GM10266 (cell line): ENCODE data around the gene SARS1.

Experiments used
- DNase-seq: peaks from one replicate; pipeline ENCODE4 v3.0.0; 2012; ENCODE audit errors: extremely low spot score
- TF ChIP-seq, protein P1 (sequence below): IDR thresholded peaks from 2 replicates; pipeline ENCODE4 v1.5.1; 2012; ENCODE audit warnings: mild to moderate bottlenecking, low read depth; ENCODE audit not compliant: control insufficient read depth, insufficient read depth; ENCODE audit errors: missing control alignments

The SARS1 gene

DNA sequence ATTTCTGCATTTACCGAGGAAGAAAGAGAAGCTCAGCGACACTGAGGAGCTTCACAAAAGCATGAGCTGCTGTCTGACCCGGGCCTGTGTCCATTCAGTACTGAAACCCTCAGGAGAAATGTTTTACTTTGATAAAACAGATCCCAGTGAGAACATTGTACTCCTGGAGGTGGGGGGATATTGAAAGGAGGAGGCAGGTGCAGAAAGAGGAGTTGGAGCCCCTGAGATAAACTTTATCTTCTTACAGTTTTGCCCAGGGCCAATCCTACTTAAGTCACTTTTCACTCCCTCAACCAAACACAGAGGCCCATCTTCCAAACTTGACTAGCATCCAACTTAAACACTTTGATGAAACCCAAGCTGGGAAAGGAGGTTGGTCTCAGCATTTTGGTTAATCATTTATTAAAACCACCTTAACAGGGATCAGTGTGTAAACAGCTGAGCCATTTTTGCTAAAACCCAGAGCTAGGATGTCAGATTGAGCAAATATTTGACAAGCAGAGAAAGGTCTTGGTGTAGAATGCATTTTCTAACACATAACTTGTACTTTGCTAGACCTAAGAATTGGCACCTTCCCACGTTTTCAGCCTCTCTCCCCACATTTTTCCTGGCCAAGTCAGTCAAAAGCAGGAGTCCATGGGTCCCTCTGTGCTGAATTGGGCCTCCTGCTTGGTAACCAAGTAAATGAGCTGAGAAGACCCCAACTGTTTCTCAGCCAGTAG lies 32.5 kb upstream of the SARS1 start:
- DNase-seq = no peak
- TF ChIP-seq, protein P1, sequence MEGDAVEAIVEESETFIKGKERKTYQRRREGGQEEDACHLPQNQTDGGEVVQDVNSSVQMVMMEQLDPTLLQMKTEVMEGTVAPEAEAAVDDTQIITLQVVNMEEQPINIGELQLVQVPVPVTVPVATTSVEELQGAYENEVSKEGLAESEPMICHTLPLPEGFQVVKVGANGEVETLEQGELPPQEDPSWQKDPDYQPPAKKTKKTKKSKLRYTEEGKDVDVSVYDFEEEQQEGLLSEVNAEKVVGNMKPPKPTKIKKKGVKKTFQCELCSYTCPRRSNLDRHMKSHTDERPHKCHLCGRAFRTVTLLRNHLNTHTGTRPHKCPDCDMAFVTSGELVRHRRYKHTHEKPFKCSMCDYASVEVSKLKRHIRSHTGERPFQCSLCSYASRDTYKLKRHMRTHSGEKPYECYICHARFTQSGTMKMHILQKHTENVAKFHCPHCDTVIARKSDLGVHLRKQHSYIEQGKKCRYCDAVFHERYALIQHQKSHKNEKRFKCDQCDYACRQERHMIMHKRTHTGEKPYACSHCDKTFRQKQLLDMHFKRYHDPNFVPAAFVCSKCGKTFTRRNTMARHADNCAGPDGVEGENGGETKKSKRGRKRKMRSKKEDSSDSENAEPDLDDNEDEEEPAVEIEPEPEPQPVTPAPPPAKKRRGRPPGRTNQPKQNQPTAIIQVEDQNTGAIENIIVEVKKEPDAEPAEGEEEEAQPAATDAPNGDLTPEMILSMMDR = no peak

DNA sequence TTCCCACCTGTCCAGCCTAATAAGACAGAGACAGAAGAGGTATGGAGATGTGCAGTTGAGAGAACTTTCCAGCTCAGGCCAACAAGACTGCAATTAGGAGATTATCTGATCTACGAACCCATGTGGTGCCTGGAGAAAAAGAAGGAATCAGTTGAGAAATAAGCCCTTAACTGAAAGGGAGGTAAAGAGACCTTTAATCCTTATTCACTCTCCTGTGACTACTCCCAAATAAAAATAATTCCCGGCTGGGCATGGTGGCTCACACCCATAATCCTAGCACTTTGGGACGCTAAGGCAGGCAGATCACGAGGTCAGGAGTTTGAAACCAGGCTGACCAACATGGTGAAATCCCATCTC lies 31.9 kb upstream of the SARS1 start:
- DNase-seq = no peak
- TF ChIP-seq, protein P1 = no peak

DNA sequence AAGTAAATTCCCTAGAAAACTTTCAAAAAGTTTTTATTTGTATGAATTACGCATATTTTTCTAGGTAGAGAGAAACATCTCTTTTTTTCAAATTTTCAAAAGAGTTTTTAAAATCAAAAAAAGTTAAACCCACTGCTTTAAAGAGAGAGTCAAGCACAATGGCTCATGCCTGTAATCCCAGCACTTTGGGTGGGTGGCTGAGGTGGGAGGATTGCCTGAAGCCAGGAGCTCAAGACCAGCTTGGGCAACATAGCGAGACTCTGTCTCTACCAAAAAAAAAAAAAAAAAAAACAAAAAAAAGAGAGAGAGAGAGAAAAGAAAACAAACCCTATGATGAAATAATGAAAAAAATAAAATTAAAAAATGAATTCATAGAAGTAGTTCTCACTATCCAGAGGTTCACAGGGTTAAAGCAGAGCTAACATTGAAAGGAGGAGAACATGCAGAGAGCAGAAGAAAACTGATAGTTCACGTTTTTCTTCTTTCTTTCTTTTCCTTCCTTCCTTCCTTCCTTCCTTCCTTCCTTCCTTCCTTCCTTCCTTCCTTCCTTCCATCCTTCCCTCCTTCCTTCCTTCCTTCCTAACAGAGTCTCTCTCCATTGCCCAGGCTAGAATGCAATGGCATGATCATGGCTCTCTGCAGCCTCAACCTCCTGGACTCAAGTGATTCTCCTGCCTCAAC lies 30.5 kb upstream of the SARS1 start:
- TF ChIP-seq, protein P1 = no peak
- DNase-seq = no peak

DNA sequence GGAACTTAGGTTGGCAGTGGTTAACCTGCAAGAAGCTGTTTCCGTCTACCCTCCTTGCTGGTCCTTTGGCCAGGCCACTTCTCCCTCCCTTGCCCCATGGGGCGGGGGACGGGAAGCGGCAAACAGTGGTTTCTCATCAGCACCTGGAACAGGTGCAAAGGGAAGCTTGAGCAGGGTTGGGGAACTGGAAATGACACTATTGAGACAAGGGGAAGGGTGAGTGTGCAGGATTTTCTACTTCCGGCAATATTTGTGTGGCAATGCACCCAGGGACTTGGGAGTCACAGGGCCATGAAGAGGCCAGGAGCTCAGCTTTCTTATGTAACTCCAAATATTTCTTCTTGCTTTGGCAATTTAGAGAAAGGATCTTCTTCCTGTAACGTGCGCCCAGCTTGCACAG lies 29.0 kb upstream of the SARS1 start:
- DNase-seq = no peak
- TF ChIP-seq, protein P1 = no peak

DNA sequence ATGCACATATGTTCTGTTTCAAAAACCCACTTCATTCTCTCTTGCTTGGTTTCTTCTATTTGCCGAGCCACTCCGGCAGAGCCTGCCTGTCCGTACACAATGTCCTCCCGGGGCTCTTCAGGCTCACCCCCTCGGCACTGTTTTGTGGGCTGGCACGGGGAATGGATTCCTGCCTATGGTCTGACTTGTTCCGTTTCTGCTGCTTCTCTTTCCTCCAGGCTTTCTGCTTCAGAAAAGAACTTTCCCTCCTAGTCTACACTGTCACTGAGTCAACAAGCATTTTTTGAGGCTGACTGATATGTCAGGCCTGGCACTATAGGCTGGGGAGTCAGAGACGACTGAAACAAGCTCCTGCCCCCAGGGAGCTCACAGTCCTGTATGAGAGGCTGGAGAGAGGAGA lies 28.4 kb upstream of the SARS1 start:
- TF ChIP-seq, protein P1 = no peak
- DNase-seq = no peak

DNA sequence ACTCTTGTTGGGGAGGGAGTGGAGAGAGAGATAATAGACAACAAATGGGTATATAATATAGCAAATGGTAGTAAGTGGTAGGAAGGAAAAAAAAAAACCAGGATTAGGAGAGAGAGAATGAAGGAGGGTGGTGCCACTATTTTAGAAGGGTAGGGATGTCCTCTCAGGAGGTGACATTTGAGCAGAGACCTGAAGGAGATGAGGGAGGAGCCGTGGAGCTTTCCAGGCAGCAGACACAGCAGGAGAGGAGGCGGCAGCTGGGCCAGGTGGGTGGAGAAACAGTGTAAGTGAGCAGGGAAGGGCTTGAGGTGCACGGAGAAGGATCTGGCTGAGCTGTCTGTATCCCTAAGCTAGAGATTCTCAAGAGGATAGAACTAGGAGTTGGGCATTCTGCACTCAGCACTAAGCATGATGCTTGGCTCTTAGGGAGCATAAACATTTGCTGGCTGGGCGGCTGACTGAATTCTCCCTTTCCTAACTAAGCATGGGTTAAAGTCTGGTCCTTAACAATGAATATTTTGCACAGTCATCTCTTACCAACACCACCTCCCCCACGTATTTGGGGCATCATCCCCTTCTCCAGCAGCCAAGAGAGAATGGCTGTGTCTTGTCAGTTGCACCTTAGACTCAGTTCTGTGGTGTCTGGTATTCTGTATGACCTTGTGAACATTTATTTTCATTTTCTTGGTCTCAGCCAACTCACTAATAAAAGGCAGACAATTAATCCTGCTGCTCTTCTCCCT lies 27.6 kb upstream of the SARS1 start:
- TF ChIP-seq, protein P1 = no peak
- DNase-seq = no peak

DNA sequence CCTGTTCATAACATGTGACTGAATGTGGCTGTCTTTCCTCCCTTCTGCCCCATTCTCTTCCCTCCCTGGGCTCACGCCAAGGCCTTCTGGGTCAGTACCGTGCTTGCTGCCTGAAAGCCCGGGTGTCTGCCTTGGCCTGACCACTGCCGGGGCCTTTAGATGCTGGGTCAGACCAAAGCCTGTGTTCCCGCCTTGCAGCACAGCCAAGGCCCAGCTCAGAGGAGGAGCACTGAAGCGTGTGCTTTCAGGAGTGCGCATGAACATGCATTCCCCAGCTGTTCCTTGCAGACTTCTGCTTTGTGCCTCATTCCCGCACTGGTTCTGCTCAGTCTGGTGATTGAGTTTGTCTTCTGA lies 27.0 kb upstream of the SARS1 start:
- TF ChIP-seq, protein P1 = no peak
- DNase-seq = no peak
